ENCODE results near the gene GRIK5. TPM values are rescaled to one million over a fixed set of nuclear protein-coding genes. Genes with fewer than 3 reads are reported as not detected.

GRIK5 gene
- total and polyA plus RNA-seq, 2 of the 8 experiments (the other 6 are each of a cell fraction or from before 2014, with no cell fraction given): 17.8 to 42.9 TPM

DNA sequence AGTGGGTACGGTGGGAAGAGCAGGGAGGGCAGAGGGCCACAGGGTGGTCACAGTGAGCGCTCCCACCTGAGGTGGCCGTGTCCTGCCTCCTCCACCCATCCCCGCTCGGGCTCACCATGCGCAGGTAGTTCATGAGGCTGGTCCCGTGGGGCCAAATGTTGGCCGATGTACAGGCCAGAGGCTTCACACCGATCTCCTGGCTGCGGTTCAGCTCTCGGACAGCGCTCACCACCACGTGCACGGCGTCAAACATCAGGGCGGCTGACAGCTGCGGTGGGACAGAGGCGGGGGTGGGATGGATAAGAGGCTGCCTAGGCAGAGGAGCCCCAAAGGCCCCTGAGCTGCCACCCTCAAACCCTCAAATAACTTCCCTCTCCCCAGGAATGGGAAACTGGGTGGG is 15.8 kb downstream of the GRIK5 start:
- no peak overlapping the region for H3K27ac ChIP-seq (ENCODE audit: low read depth, low read length)
- POLR2A ChIA-PET (ENCODE audit: partially characterized antibody): interaction anchor here (0.6 kb wide), 1 partner anchor 44 kb away, joined by 3 read pairs; no protein-coding TSS in a partner anchor
- no peak overlapping the region for H4K5ac ChIP-seq (ENCODE audit: insufficient read length, low read depth, low read length)
- H4K91ac ChIP-seq (replicated peaks; ENCODE audit: insufficient read length, low read length): no peak overlapping the region
- H3K79me1 ChIP-seq (ENCODE audit: low read depth, low read length): no peaks in the 10 kb centered on the region
- no peak overlapping the region for H3K14ac ChIP-seq (ENCODE audit: insufficient read length)
- H2BK15ac ChIP-seq (ENCODE audit: low read length): no peak overlapping the region
- H4K8ac ChIP-seq (ENCODE audit: extremely low read depth, insufficient read depth, low read length): no peak overlapping the region
- no peaks in the 10 kb centered on the region for H3K27me3 ChIP-seq (replicated peaks in 1 of 4; ENCODE audit: control insufficient read depth in 3 of 4, extremely low read depth in 1 of 4, insufficient read depth in 3 of 4, low read length in 3 of 4)
- DNase-seq (ENCODE audit: low read depth in 1 of 2, low spot score in 2 of 2) (no peak), FAIRE-seq (no peak)
- peaks cover 20 to 66% (median 57%) of the 10 kb centered on the region in 4 experiments for H3K36me3 ChIP-seq (ENCODE audit: control insufficient read depth in 2 of 4, insufficient read depth in 4 of 4, low read length in 3 of 4)
- H2AFZ ChIP-seq (ENCODE audit: low read length): no peak overlapping the region
- no peaks in the 10 kb centered on the region for H3K23me2 ChIP-seq (ENCODE audit: low read depth, low read length)
- no peak overlapping the region for H2BK120ac ChIP-seq (replicated peaks; ENCODE audit: low read depth, low read length)
- 91% methylated on average over 18 of the region's 18 CpGs; no CpG with 5 or more reads in 1 of the 2 experiments for WGBS, 2 experiments (ENCODE audit: extremely low coverage in 1 of 2, insufficient coverage in 1 of 2, insufficient read length in 1 of 2, insufficient replicate concordance in 2 of 2, low coverage in 1 of 2, low lambda C conversion rate in 2 of 2, missing lambda C conversion rate in 1 of 2)
- no peaks in the 10 kb centered on the region for H3K9me3 ChIP-seq (ENCODE audit: insufficient read depth in 2 of 2, low read depth in 1 of 2, low read length in 1 of 2)
- no peak overlapping the region for H3K4me3 ChIP-seq (ENCODE audit: extremely low read depth in 1 of 4, insufficient read depth in 2 of 4, low read depth in 3 of 4, low read length in 4 of 4)
- CTCF ChIA-PET (ENCODE audit: partially characterized antibody): interaction anchor here (1.5 kb wide), 1 partner anchor 14 kb away, joined by 3 read pairs; no protein-coding TSS in a partner anchor
- H2AK5ac ChIP-seq (ENCODE audit: low read depth, low read length): no peak overlapping the region
- H3K18ac ChIP-seq (ENCODE audit: extremely low read depth, low read length): no peak overlapping the region
- no peak overlapping the region for H3K4me2 ChIP-seq (ENCODE audit: insufficient read depth in 1 of 2, low read depth in 2 of 2, low read length in 2 of 2)
- no peak overlapping the region for H2BK5ac ChIP-seq (ENCODE audit: low read depth, low read length)
- no peaks in the 10 kb centered on the region for H3K79me2 ChIP-seq (ENCODE audit: control insufficient read depth in 1 of 2, insufficient read depth in 2 of 2, low read length in 2 of 2)
- H3K9ac ChIP-seq (replicated peaks in 1 of 4; ENCODE audit: extremely low read depth in 1 of 4, low read depth in 3 of 4, low read length in 3 of 4): no peak overlapping the region
- peaks cover 0 to 16% of the 10 kb centered on the region in 2 experiments for H4K20me1 ChIP-seq (replicated peaks in 1 of 2; ENCODE audit: control insufficient read depth in 1 of 2, insufficient read depth in 2 of 2, low read length in 2 of 2)
- H3K4ac ChIP-seq (replicated peaks; ENCODE audit: insufficient read length, low read depth, low read length): no peak overlapping the region
- no peak overlapping the region for H3K23ac ChIP-seq (ENCODE audit: insufficient read length)
- no peaks in the 10 kb centered on the region for H3K4me1 ChIP-seq (replicated peaks in 1 of 4; ENCODE audit: control insufficient read depth in 3 of 4, insufficient read depth in 4 of 4, low read length in 3 of 4)
- no peak overlapping the region for H3K56ac ChIP-seq (replicated peaks; ENCODE audit: insufficient read length, low read depth, low read length)
- no peak overlapping the region for H2BK20ac ChIP-seq (ENCODE audit: low read length)
- H2BK12ac ChIP-seq (ENCODE audit: low read depth, low read length): no peak overlapping the region
- TF ChIP-seq EGR1 (IDR thresholded peaks at IDR 0.05; ENCODE audit: borderline replicate concordance, low read depth, low read length) (no peak), SAP30 (IDR thresholded peaks at IDR 0.05; ENCODE audit: insufficient read depth, insufficient replicate concordance, low read length) (no peak), CTBP2 (IDR thresholded peaks at IDR 0.05; ENCODE audit: borderline replicate concordance, insufficient read depth, insufficient read length, low read length) (no peak)
- TF ChIP-seq, protein P1, sequence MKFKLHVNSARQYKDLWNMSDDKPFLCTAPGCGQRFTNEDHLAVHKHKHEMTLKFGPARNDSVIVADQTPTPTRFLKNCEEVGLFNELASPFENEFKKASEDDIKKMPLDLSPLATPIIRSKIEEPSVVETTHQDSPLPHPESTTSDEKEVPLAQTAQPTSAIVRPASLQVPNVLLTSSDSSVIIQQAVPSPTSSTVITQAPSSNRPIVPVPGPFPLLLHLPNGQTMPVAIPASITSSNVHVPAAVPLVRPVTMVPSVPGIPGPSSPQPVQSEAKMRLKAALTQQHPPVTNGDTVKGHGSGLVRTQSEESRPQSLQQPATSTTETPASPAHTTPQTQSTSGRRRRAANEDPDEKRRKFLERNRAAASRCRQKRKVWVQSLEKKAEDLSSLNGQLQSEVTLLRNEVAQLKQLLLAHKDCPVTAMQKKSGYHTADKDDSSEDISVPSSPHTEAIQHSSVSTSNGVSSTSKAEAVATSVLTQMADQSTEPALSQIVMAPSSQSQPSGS (IDR thresholded peaks at IDR 0.05; ENCODE audit: low read length): no peak
